ENCODE results near the gene SPATA3. TPM values are rescaled to one million over a fixed set of nuclear protein-coding genes. Genes with fewer than 3 reads are reported as not detected.

SPATA3 gene
- polyA plus RNA-seq, 2 of the 4 experiments (the other 2 are of a cell fraction) = not detected

DNA sequence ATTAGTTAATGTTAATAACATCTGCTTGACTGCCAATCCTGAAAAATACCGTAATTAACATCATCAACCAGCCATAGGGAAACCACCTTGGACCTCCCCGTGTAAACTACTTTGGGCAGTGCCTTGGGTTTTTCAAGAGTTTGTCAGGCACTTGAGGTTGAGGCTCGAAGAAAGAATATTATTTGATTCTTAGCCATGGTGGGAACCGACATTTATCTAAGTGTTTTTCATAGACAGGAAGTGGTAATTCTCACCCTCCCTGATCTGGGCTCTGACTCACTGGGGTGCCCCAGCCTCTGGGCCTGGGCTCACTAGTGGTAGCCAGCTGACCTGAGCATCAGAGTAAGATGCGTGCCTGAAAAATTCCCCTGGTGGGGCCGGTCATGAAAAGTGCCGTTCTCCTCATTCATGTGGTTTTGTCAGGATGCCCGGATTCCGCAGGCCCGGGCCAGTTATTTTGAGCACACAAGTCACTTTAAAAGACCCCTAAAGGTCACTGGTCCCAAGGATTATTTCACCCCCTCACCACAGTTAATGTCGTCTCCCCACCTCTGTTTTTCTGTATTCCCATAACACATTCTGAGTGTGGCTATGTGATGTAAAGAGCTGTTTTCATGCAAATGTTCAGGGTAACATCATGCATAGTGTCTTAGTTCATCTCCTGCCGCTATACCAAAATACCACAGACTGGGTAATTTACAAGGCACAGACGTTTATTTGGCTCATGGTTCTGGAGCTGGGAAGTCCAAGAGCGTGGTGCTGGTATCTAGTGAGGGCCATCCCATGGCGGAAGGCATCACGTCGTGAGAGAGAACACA lies 21.6 kb upstream of the SPATA3 start:
- 74% methylated on average over 17 of the region's 17 CpGs for WGBS (ENCODE audit: missing lambda C conversion rate)
- Histone ChIP-seq H3K4me1 (no peaks in the 10 kb centered on the region), H3K4me3 (no peak overlapping the region), H3K27ac (no peak overlapping the region), H3K9me3 (no peaks in the 10 kb centered on the region), H3K4me2 (no peak overlapping the region)
- FAIRE-seq = no peak
- ChIA-PET CTCF (interaction anchor here (1.4 to 4.2 kb wide), 3 partner anchors 12 to 79 kb away, joined by 3 to 20 read pairs (median 16); no protein-coding TSS in a partner anchor), POLR2A (no interaction called here)
- TF ChIP-seq POLR2A (IDR thresholded peaks at IDR 0.05; ENCODE audit: low read length) (no peak), FOSB (CRISPR knock-in tag; IDR thresholded peaks at IDR 0.05) (no peak), ATOH8 (CRISPR knock-in tag; IDR thresholded peaks at IDR 0.05; ENCODE audit: low read depth) (no peak), EHMT2 (IDR thresholded peaks at IDR 0.05; ENCODE audit: low read depth) (no peak), CHD4 (IDR thresholded peaks at IDR 0.05; ENCODE audit: borderline replicate concordance) (no peak), RAD21 (conservative IDR thresholded peaks at IDR 0.05 in 1 of 2, IDR thresholded peaks at IDR 0.05 in 1 of 2) (no peak), CBX8 (IDR thresholded peaks at IDR 0.05) (no peak), RNF2 (IDR thresholded peaks at IDR 0.05; ENCODE audit: borderline replicate concordance, low read depth) (no peak), EHF (CRISPR knock-in tag; IDR thresholded peaks at IDR 0.05) (no peak), MYC (IDR thresholded peaks at IDR 0.05; ENCODE audit: borderline replicate concordance, low read length) (no peak), HOXB5 (CRISPR knock-in tag; IDR thresholded peaks at IDR 0.05) (no peak), REST (IDR thresholded peaks at IDR 0.05) (no peak), NFE2L2 (conservative IDR thresholded peaks at IDR 0.05; ENCODE audit: low read length) (no peak), HES2 (IDR thresholded peaks at IDR 0.05) (no peak), CBX2 (IDR thresholded peaks at IDR 0.05; ENCODE audit: borderline replicate concordance, low read depth) (no peak), HOXB13 (CRISPR knock-in tag; IDR thresholded peaks at IDR 0.05; ENCODE audit: low read depth) (no peak), ZNF302 (CRISPR knock-in tag; IDR thresholded peaks at IDR 0.05) (no peak), GATA3 (IDR thresholded peaks at IDR 0.05; ENCODE audit: borderline replicate concordance) (no peak), TP53 (CRISPR knock-in tag; IDR thresholded peaks at IDR 0.05) (no peak)
- no peak for ATAC-seq
- DNase-seq (ENCODE audit: low read depth in 1 of 2, low spot score in 1 of 2) = no peak

- 71% methylated on average over 11 of the region's 11 CpGs for WGBS (ENCODE audit: missing lambda C conversion rate)
- ATAC-seq = no peak
- Histone ChIP-seq H3K4me2 (no peak overlapping the region), H3K4me3 (no peak overlapping the region), H3K9me3 (no peaks in the 10 kb centered on the region), H3K27ac (no peak overlapping the region), H3K4me1 (no peaks in the 10 kb centered on the region)
- FAIRE-seq = no peak
- DNase-seq (ENCODE audit: low read depth in 1 of 2, low spot score in 1 of 2) = no peak
- POLR2A ChIA-PET = no interaction called here
- CTCF ChIA-PET = interaction anchor here (1.4 to 1.8 kb wide), 2 partner anchors 12 to 77 kb away, joined by 3 to 16 read pairs; no protein-coding TSS in a partner anchor
- no peak for TF ChIP-seq ELK1 (IDR thresholded peaks at IDR 0.05; ENCODE audit: low read depth, low read length)
- no peak for TF ChIP-seq FOSL2 (IDR thresholded peaks at IDR 0.05)
- TF ChIP-seq FOSL2 (CRISPR knock-in tag; IDR thresholded peaks at IDR 0.05) = no peak
- no peak for TF ChIP-seq SREBF2 (IDR thresholded peaks at IDR 0.05)
- TF ChIP-seq SMC3 (IDR thresholded peaks at IDR 0.05) = no peak
- TF ChIP-seq HEYL (CRISPR knock-in tag; IDR thresholded peaks at IDR 0.05) = no peak
- TF ChIP-seq CHD2 (IDR thresholded peaks at IDR 0.05; ENCODE audit: low read length, partially characterized antibody) = no peak
- no peak for TF ChIP-seq NPAS2 (CRISPR knock-in tag; IDR thresholded peaks at IDR 0.05; ENCODE audit: borderline replicate concordance)
- TF ChIP-seq USF2 (IDR thresholded peaks at IDR 0.05) = no peak
- no peak for TF ChIP-seq RFX5 (IDR thresholded peaks at IDR 0.05)
- TF ChIP-seq EHMT2 (IDR thresholded peaks at IDR 0.05; ENCODE audit: low read depth) = no peak
- no peak for TF ChIP-seq KDM5A (IDR thresholded peaks at IDR 0.05)
- TF ChIP-seq ZNF302 (CRISPR knock-in tag; IDR thresholded peaks at IDR 0.05) = no peak
- no peak for TF ChIP-seq HDAC2 (IDR thresholded peaks at IDR 0.05)
- no peak for TF ChIP-seq KDM1A (IDR thresholded peaks at IDR 0.05; ENCODE audit: low read depth)
- TF ChIP-seq FOXS1 (CRISPR knock-in tag; IDR thresholded peaks at IDR 0.05) = no peak
These were observed 20.0 kb upstream of the SPATA3 start for GRCh38 chr2:230975927-230976326.
